Caco-2 (cell line): Measurements from ENCODE around the gene OR13F1. TPM values are rescaled to one million over a fixed set of nuclear protein-coding genes. Genes with fewer than 3 reads are reported as not detected.
"Not testable (repeated sequence)": the region's sequence is repeated elsewhere in the genome, so short reads cannot be mapped to it uniquely, and the experiment has no call there.

Experiments used
- BruUV-seq: library from RNA; stranded (reverse); fragments of 400-500 nt; replicated peaks from 2 replicates; lab custom pipeline; 2021; lab: Mats Ljungman, UMichigan
- CTCF ChIA-PET: fragments of 300-600 bp; sonication (Branson Sonifier 250); formaldehyde crosslinking; loops from one replicate; lab custom pipeline; 2022; ENCODE audit warnings: antibody characterized with exemption; lab: Charles Lee
- POLR2A ChIA-PET: fragments of 300-600 bp; sonication (Branson Sonifier 250); formaldehyde crosslinking; loops from one replicate; lab custom pipeline; 2022; ENCODE audit warnings: antibody characterized with exemption; lab: Charles Lee
- DNase-seq, 2 experiments: peaks; one replicate each; pipeline versions ENCODE4 v3.0.0 to v3.0.0-alpha.2; 2020 to 2022
- H3K27me3 ChIP-seq: replicated peaks from 2 replicates; pipeline ENCODE4 v1.6.0; 2011; ENCODE audit warnings: low read length; ENCODE audit not compliant: control insufficient read depth, insufficient read depth
- H3K36me3 ChIP-seq: 2 replicates; pipeline ENCODE4 v1.5.1; 2011; ENCODE audit warnings: low read length; ENCODE audit not compliant: control insufficient read depth, insufficient read depth
- H3K4me1 ChIP-seq: fragments of 250-450 bp; sonication (Bioruptor Pico); 2 replicates; pipeline ENCODE4 v1.5.1; 2020; ENCODE audit warnings: mild to moderate bottlenecking
- H3K4me3 ChIP-seq: 2 replicates; pipeline ENCODE4 v1.5.1; 2011; ENCODE audit warnings: low read depth, mild to moderate bottlenecking, control low read depth, low read length
- H3K9me3 ChIP-seq: fragments of 250-450 bp; sonication (Bioruptor Pico); 2 replicates; pipeline ENCODE4 v1.5.1; 2020; ENCODE audit warnings: mild to moderate bottlenecking, moderate library complexity
- H3K27ac Mint-ChIP-seq: one replicate; pipeline ENCODE4 v1.8.0; 2022; ENCODE audit warnings: mixed read lengths; ENCODE audit not compliant: unreplicated experiment
- H3K27me3 Mint-ChIP-seq: one replicate; pipeline ENCODE4 v1.8.0; 2022; ENCODE audit warnings: mixed read lengths; ENCODE audit not compliant: insufficient read depth, unreplicated experiment
- H3K36me3 Mint-ChIP-seq: one replicate; pipeline ENCODE4 v1.8.0; 2022; ENCODE audit warnings: mild to moderate bottlenecking, mixed read lengths; ENCODE audit not compliant: insufficient read depth, unreplicated experiment
- H3K4me1 Mint-ChIP-seq: one replicate; pipeline ENCODE4 v1.8.0; 2022; ENCODE audit warnings: low read depth, mixed read lengths; ENCODE audit not compliant: unreplicated experiment
- H3K4me3 Mint-ChIP-seq: one replicate; pipeline ENCODE4 v1.8.0; 2022; ENCODE audit warnings: mild to moderate bottlenecking, moderate library complexity, mixed read lengths; ENCODE audit not compliant: unreplicated experiment
- H3K9me3 Mint-ChIP-seq: one replicate; pipeline ENCODE4 v1.8.0; 2022; ENCODE audit warnings: mixed read lengths; ENCODE audit not compliant: unreplicated experiment
- intact Hi-C: fragments of 100-400 bp; cut with micrococcal nuclease; formaldehyde crosslinking; loops from one replicate; pipeline ENCODE4 v1.10.0; 2022; ENCODE audit not compliant: unreplicated experiment
- total RNA-seq: library from RNA; stranded (reverse); gene quantifications from 2 replicates; pipeline ENCODE4 v1.2.3, GENCODE V29; 2022
- TF ChIP-seq, protein P1 (sequence below), 2 experiments: fragments of 200-600 bp in 1 of 2; IDR thresholded peaks; 1 replicate in 1 of 2; 2 replicates in 1 of 2; pipeline versions ENCODE4 v1.5.1 to v1.8.0; 2011 to 2022; ENCODE audit warnings: antibody characterized with exemption in 1 of 2, control low read depth in 1 of 2, inconsistent platforms in 1 of 2, low read depth in 1 of 2, low read length in 1 of 2, mild to moderate bottlenecking in 1 of 2, moderate library complexity in 1 of 2; ENCODE audit not compliant: insufficient read depth in 1 of 2, severe bottlenecking in 1 of 2, unreplicated experiment in 1 of 2

Gene OR13F1
- total RNA-seq, 1 experiment from 2014 or later, result not detected

DNA sequence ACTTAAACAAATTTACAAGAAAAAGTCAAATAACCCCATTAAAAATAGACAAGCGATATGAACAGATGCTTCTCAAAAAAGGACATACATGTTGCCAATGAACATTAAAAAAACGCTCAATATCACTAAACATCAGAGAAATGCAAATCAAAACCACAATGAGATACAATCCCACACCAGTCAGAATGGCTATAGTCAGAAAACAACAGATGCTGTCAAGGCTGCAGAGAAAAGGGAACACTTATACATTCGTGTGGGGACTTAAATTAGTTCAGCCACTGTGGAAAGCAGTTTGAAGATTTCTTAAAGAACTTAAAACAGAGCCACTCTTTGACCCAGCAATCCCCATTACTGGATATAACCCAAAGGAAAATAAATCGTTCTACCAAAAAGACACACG lies 10.8 kb downstream of the OR13F1 start:
- no peak for DNase-seq
- no TSS peak for BruUV-seq
- Mint-ChIP-seq H3K4me3 (no peak overlapping the region), H3K9me3 (no peaks in the 10 kb centered on the region), H3K36me3 (no peaks in the 10 kb centered on the region), H3K27me3 (no peaks in the 10 kb centered on the region), H3K4me1 (no peaks in the 10 kb centered on the region), H3K27ac (no peak overlapping the region)
- POLR2A ChIA-PET, result no interaction called here
- no peaks in the 10 kb centered on the region for H3K9me3 ChIP-seq
- no peaks in the 10 kb centered on the region for H3K4me1 ChIP-seq
- no peak overlapping the region for H3K4me3 ChIP-seq
- TF ChIP-seq, protein P1, sequence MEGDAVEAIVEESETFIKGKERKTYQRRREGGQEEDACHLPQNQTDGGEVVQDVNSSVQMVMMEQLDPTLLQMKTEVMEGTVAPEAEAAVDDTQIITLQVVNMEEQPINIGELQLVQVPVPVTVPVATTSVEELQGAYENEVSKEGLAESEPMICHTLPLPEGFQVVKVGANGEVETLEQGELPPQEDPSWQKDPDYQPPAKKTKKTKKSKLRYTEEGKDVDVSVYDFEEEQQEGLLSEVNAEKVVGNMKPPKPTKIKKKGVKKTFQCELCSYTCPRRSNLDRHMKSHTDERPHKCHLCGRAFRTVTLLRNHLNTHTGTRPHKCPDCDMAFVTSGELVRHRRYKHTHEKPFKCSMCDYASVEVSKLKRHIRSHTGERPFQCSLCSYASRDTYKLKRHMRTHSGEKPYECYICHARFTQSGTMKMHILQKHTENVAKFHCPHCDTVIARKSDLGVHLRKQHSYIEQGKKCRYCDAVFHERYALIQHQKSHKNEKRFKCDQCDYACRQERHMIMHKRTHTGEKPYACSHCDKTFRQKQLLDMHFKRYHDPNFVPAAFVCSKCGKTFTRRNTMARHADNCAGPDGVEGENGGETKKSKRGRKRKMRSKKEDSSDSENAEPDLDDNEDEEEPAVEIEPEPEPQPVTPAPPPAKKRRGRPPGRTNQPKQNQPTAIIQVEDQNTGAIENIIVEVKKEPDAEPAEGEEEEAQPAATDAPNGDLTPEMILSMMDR (IDR thresholded peaks at IDR 0.05; ENCODE audit: insufficient read depth in 1 of 2, low read depth in 1 of 2, low read length in 1 of 2, severe bottlenecking in 1 of 2, unreplicated experiment in 1 of 2), result no peak
- CTCF ChIA-PET, result no interaction called here
- no peaks in the 10 kb centered on the region for H3K27me3 ChIP-seq
- H3K36me3 ChIP-seq, result no peaks in the 10 kb centered on the region
- intact Hi-C loops, result no loop called here

- H3K9me3 ChIP-seq, H3K27ac Mint-ChIP-seq, CTCF ChIA-PET, H3K4me1 Mint-ChIP-seq, POLR2A ChIA-PET, H3K36me3 Mint-ChIP-seq, H3K4me3 ChIP-seq, DNase-seq, H3K36me3 ChIP-seq, intact Hi-C loops, H3K27me3 ChIP-seq, H3K4me3 Mint-ChIP-seq, H3K27me3 Mint-ChIP-seq, H3K4me1 ChIP-seq, BruUV-seq, H3K9me3 Mint-ChIP-seq: not testable (repeated sequence)
Observed at GRCh38 chr9:104520241-104520640, 16.2 kb downstream of the OR13F1 start.

DNA sequence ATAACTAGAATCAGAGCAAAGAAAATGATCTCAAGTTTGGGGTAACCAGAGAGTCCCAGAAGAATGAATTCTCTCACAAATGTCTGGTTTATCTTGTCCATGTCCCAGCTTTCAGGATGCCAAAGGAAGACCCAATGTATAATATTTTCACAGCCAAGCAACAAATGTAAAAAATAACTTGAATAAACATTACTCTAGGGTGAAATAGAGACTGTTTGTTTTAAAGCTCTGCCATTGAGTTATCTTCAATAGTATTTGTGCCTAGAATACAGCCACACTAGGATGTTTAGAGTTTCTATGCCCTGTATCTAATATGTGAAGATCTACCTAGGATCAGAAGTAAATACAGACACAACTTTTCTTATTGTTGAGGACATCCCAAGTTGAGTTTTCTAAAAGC lies 23.0 kb downstream of the OR13F1 start, which contains the start of gene OR13C4:
TSS of gene OR13C4 (minus strand) at position 101 of the 400 bp plus-strand sequence. CDS start at position 101, 0 bp downstream.
- CTCF ChIA-PET, result no interaction called here
- intact Hi-C loops, result no loop called here
- no peaks in the 10 kb centered on the region for H3K36me3 Mint-ChIP-seq
- peaks cover 10% of the 10 kb centered on the region for H3K9me3 Mint-ChIP-seq
- Histone ChIP-seq H3K4me3 (no peak within 1 kb of the TSS), H3K27me3 (no peaks in the 10 kb centered on the region), H3K9me3 (no peaks in the 10 kb centered on the region; the same call in 1 of the 2 replicates), H3K36me3 (no peaks in the 10 kb centered on the region), H3K4me1 (no peaks in the 10 kb centered on the region)
- no peak within 1 kb of the TSS for H3K27ac Mint-ChIP-seq
- POLR2A ChIA-PET, result no interaction called here
- H3K4me1 Mint-ChIP-seq, result no peaks in the 10 kb centered on the region
- H3K27me3 Mint-ChIP-seq, result peaks cover 4% of the 10 kb centered on the region
- no peak within 1 kb of the TSS for H3K4me3 Mint-ChIP-seq
- no TSS peak for BruUV-seq
- TF ChIP-seq, protein P1 (IDR thresholded peaks at IDR 0.05; ENCODE audit: insufficient read depth in 1 of 2, low read depth in 1 of 2, low read length in 1 of 2, severe bottlenecking in 1 of 2, unreplicated experiment in 1 of 2), result no peak
- no peak for DNase-seq

- Histone ChIP-seq H3K27me3 (no peaks in the 10 kb centered on the region), H3K4me1 (no peaks in the 10 kb centered on the region), H3K36me3 (no peaks in the 10 kb centered on the region), H3K4me3 (no peak within 1 kb of the TSS), H3K9me3 (no peaks in the 10 kb centered on the region)
- Mint-ChIP-seq H3K4me1 (no peaks in the 10 kb centered on the region), H3K27me3 (no peaks in the 10 kb centered on the region), H3K4me3 (no peak within 1 kb of the TSS), H3K27ac (no peak within 1 kb of the TSS), H3K36me3 (no peaks in the 10 kb centered on the region), H3K9me3 (no peaks in the 10 kb centered on the region)
- POLR2A ChIA-PET, result no interaction called here
- CTCF ChIA-PET, result no interaction called here
- BruUV-seq, result no TSS peak
- TF ChIP-seq, protein P1 (IDR thresholded peaks at IDR 0.05; ENCODE audit: insufficient read depth in 1 of 2, low read depth in 1 of 2, low read length in 1 of 2, severe bottlenecking in 1 of 2, unreplicated experiment in 1 of 2), result no peak
- intact Hi-C loops, result loop anchor here (10.0 kb wide), 1 partner anchor 62 kb away; no protein-coding TSS in a partner anchor
- no peak for DNase-seq
Observed at GRCh38 chr9:104536756-104537155, 32.7 kb downstream of the OR13F1 start, which contains the start of gene OR13C3. TSS of gene OR13C3 (minus strand) at chr9:104536856. CDS start at chr9:104536723, 133 bp downstream.
